Measurements from ENCODE around the gene DAGLA.

GRCh38 chr11:61753672-61754071 lies 73.5 kb downstream of the DAGLA start:
- no peak for TF ChIP-seq CTCF (IDR thresholded peaks at IDR 0.05)
- TF ChIP-seq POLR2A (IDR thresholded peaks at IDR 0.05): no peak
